ENCODE measurements around the gene DRD3.

GRCh38 chr3:114095796-114096195, 83.1 kb downstream of the DRD3 start:
- TF ChIP-seq CTCF (IDR thresholded peaks at IDR 0.05) (no peak), POLR2A (IDR thresholded peaks at IDR 0.05) (no peak)

Measured in body of pancreas (tissue), 4 donors.